Caki2 (cell line): ENCODE data around the gene POU2AF1. TPM values are rescaled to one million over a fixed set of nuclear protein-coding genes. Genes with fewer than 3 reads are reported as not detected.

ENCODE experiments used
- DNase-seq: peaks from one replicate; pipeline ENCODE4 v3.0.0-alpha.2; 2015; ENCODE audit warnings: low read depth
- in situ Hi-C: cut with HindIII; loops from 2 replicates; pipeline ENCODE4 v1.10.0; 2016; ENCODE audit warnings: low sequenced_read_pairs, low pct_unique_long_range_greater_than_20kb, mixed read lengths
- total RNA-seq: library from RNA; depleted of rRNA; stranded (reverse); fragments of >200 nt; shearing (Covaris generic); gene quantifications from 2 replicates; pipeline ENCODE4 v1.2.3, GENCODE V29; 2014; ENCODE audit warnings: low replicate concordance

The POU2AF1 gene
- total RNA-seq, 1 experiment from 2014 or later: not detected

GRCh38 chr11:111367411-111368284 lies 11.4 kb downstream of the POU2AF1 start:
- in situ Hi-C loops: no loop called here
- DNase-seq: no peak

DNA sequence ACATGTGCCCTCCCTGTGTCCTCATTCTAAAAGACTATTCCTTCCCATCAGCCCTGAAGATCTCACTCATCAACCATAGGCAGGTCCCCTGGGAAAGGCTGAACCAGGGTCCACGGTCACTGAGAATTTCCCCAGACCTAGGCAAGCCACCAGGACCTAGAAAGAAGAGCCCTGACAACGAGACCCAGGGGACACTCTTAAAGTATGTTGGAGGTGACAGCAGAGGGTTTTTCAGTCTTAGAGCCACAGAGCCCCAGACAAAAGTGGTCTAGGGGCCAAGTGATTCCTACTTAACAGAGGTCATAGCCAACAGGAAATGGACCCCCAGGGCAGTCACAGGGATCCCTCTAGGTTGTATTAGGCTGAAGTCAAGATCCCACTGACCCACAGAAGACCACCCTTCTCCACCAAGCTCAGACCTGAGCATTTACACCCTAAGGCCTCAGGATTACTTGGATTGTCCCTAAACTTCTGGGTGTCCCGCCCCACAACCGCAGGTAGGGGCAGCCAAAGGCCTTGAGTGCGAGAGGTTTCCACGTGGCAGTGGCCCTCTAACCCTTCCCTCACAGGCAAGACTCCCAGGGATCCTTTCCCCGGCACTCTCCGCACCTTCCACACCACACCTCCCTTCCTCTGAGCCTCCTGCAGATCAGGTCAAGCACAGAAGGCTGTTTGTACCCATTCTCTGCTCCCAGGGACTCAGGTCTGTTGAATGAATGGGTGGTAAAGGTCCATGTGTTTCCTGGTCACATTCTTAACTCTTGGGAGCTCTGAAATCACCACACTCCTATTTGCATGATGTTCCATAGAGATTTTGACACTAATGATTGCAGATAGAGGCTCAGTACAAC lies 12.3 kb downstream of the POU2AF1 start:
- DNase-seq: no peak

DNA sequence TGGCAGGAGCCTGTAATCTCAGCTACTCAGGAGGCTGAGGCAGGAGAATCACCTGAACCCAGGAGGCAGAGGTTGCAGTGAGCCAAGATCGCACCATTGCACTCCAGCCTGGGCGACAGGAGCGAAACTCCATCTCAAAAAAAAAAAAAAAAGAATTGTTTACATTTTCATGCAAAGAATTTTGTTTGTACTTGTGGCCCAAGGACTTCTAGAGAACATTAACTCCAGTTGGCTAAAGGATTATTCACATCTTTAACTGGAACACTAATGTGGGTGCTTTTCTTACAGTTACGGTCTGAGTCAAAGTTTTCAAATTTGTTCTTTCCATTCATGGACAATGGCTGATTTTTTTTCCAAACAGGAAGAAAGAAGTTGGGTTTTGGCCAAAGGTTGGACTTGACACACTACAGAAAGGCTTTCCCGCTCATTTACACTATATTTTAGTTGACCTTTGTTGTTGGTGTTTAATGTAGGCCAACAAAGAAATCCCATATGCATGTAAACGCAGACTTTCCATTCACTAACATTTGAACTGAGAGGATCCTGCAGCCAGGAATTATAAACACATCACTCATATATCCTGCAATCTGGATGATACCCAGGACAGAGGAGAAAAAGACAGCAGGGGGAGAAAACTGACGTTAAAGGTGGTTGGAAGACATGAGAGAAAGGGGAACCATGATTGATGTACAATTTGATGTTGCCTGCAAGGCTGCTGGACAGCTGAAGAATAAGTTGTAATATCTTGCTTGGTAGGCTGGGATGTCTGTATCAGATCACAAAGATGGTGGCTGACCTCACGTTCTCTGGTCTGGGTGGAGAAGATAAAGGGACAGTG lies 13.1 kb downstream of the POU2AF1 start:
- no peak for DNase-seq
- in situ Hi-C loops: no loop called here

More for the DNA sequence above, 12.3 kb downstream of the POU2AF1 start:
- in situ Hi-C loops: no loop called here

DNA sequence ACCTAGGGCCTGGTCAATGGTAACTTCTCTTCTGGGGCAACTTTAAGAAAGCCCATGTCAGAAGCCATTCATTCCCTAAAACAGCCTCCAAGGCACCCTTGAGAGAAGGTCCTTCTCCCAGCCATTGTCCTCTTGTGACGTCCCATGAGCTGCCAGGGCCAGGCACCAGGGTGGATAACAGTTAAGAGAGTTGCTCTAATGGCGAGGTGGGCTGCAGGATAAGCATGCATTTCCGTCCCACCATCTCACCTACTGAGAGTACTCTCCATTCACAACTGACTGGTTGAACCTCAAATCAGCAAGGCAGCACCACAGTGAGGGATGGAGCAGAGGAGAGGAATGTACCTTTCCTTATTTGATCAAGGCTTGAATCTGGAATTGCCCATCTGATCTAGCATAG lies 14.6 kb downstream of the POU2AF1 start:
- in situ Hi-C loops: no loop called here
- DNase-seq: no peak

- DNase-seq: no peak
- in situ Hi-C loops: no loop called here
Observed at GRCh38 chr11:111363985-111364384, 15.1 kb downstream of the POU2AF1 start.

DNA sequence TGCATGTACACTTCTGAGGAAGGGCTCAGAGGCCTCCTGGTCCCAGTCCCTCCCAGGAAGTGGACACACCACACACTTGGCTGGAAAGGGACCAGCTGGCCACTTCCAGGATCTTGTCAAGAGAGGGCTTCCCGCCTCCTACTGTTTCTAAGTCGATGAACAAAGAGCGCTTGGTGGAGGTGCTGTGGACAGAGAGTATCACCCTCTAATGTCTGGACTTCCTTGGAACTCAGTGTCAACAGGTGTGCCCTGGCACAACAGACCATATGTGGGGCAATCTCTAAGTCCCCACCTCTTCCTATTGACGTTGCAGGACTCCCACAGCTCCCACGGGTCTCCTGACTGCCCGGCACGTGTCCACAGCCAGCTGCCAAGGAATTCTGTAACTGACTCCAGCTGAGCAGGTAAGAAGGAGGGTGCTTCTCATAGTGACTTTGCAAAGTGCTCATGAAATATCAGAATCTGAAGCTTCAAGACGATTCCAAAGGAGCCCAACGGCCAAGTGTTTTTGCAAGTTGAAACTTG lies 16.1 kb downstream of the POU2AF1 start:
- in situ Hi-C loops: no loop called here
- no peak for DNase-seq

DNA sequence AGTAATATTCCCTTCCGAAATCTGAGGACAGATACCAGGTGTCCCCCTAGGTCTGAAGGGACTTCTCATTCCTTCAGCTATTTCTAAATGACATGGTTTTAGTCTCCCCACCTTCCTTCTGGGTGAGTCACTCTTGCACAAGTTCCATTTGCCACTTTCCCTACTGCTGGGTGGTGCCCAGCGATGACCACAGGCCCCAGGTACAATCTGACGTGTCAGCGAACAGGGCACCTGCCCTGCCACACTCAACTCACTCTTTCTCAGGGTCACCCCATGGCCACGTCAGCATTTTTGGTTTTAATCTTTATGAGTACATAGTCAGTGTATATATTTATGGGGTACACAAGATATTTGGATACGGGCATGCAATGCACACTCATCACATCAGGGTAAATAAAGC lies 17.2 kb downstream of the POU2AF1 start:
- DNase-seq: no peak
- in situ Hi-C loops: no loop called here

- in situ Hi-C loops: no loop called here
- no peak for DNase-seq
Observed at GRCh38 chr11:111361052-111361801, 17.8 kb downstream of the POU2AF1 start.

DNA sequence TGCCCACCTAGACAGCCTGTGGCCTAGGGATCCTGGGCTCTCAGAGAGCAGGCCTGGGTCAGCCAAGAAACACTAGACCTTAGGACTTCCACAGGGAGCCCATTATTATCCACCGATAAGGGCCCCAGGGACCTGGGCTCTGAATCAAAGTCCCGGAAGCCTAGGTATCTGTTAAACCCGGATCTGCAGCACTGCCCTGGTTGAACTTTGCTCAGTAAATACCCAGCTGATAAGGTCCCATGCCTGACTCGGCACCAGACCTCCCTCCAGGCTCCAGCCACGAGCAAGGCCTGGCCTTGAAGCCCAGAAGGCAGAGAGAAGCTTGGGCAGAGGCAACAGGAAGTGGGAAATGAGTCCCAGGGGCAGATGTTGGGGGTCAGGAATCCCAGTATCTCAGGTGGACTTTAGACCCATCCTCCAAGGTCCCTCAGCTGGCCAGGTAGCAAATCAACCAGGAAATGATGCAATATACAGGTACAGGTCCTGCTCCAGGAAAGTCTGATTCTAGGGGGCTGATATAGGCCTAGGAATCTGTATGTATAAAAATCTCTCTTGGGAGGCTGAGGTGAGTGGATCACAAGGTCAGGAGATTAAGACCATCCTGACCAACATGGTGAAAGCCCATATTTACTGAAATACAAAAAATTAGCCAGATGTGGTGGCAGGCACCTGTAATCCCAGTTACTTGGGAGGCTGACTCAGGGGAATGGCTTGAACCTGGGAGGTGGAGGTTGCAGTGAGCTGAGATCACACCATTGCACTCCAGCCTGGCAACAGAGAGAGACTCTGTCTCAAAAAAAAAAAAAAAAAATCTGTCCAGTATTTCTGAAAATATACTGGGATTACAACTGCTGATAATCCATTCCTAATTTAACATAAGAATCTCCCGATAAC lies 18.7 kb downstream of the POU2AF1 start:
- in situ Hi-C loops: no loop called here
- no peak for DNase-seq

- no peak for DNase-seq
- in situ Hi-C loops: no loop called here
Observed at GRCh38 chr11:111359223-111360149, 19.6 kb downstream of the POU2AF1 start.

DNA sequence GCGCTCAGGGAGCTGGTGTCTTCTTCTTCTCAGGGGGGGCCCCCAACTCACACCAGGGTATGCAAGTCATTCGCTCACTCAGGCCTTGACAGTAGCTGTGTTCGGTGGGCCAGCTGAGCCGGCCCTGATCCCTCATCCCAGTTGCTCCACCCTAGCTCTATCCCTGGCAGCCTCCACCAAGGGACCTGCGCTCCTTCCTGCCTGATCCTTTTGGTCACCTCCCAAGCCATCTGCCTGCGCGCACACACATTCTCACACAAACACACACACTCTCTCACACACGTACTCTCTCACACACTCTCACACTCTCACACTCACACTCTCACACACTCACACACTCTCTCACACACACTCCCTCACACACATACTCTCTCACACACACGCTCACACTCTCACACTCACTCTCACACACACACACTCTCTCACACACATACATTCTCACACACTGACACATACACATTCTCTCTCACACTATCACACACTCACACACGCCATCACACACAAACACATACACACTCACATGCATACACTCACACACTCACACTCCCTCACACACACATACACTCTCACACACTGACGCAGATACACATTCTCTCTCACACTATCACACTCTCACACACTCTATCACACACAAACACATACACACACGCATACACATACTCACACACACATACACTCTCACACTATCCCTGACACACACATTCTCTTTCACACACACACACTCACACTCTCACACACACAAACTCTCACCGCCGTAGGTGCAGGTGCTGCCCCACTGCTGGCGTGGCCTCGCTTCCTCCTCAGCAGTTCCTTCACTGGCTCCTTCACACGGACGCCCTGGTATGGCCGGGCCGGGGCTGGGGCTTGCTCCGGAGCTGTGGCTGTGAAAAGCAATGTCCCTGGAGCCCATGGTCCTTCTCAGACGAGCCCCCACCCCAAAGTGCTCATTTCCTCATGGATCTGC lies 20.8 kb downstream of the POU2AF1 start:
- in situ Hi-C loops: no loop called here
- no peak for DNase-seq

GRCh38 chr11:111357150-111358037 lies 21.7 kb downstream of the POU2AF1 start:
- no peak for DNase-seq
- in situ Hi-C loops: no loop called here

DNA sequence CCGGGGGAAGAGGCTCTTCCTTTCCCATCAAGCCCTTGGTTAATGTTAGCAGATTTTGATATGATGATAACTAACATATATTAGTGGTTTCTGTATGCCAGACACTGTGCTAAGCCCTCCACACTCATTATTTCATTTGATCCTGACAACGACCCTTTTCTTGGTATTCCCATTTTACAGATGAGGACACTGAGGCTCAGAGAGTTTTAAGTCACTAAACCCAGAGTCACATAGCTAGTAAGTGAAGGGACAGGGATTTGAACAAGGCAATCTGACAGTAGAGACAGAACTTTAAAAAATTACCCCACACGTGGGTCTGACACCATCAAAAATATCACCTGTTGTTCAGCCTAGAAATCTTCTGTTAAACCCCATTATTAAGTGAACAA lies 22.4 kb downstream of the POU2AF1 start:
- DNase-seq: no peak
- in situ Hi-C loops: no loop called here
